T-helper 1 cell treated with Interleukin-12 subunit alpha and Interleukin-12 subunit beta and Interleukin-4 antibody, amounts not matched to agents 30 μg/mL and 1 μg/mL, for 36 hours (primary cell): ENCODE results near the gene RACK1.
"Not testable (repeated sequence)": the region's sequence is repeated elsewhere in the genome, so short reads cannot be mapped to it uniquely, and the experiment has no call there.

Experiments used
- H3K27ac Mint-ChIP-seq: one replicate; pipeline ENCODE4 v1.8.0; 2021; ENCODE audit warnings: mild to moderate bottlenecking, mixed read lengths
- H3K27me3 Mint-ChIP-seq: one replicate; pipeline ENCODE4 v1.8.0; 2021; ENCODE audit warnings: low read depth, mixed read lengths
- H3K36me3 Mint-ChIP-seq: one replicate; pipeline ENCODE4 v1.8.0; 2021; ENCODE audit warnings: low read depth, mixed read lengths
- H3K4me1 Mint-ChIP-seq: one replicate; pipeline ENCODE4 v1.8.0; 2021; ENCODE audit warnings: low read depth, mixed read lengths
- H3K4me3 Mint-ChIP-seq: one replicate; pipeline ENCODE4 v1.8.0; 2021; ENCODE audit warnings: mild to moderate bottlenecking, moderate library complexity, mixed read lengths
- H3K9me3 Mint-ChIP-seq: one replicate; pipeline ENCODE4 v1.8.0; 2021; ENCODE audit warnings: mixed read lengths

The RACK1 gene

DNA sequence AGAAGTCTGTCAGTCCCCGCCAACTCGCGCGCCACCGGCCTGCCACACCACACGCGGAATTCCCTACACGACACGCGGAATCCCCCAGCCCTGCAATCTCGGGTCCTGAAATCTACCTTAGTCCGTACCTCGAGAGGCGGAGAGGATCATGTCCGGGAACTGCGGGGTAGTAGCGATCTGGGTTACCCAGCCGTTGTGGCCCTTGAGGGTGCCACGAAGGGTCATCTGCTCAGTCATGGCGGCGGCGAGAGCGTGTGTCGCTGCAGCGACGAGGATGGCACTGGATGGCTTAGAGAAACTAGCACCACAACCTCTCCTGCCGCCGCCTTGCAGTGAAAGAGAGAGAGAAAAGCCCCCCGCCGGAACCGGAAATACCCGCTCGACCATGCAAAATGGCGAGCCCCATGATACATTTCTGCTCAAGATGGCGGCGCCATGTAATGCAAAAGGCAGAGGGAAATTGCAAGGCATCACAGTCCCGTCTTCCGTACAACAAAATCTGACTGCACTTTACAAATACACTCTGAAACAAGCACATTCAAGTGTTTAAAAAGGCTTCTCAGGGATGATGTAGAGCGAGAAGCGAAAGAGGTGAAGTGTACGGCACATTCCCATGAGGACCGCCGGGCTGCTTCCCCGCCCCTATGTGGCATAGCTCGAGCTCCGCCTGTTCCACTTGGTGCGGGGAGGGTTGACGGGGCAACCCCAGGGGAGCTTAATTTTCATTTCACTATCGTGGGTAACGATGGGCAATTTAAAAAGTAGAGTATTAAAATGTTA is at the start of gene RACK1:
Gene RACK1 (minus strand): TSS at position 343 of the 780 bp plus-strand sequence. CDS start 106 bp downstream, at position 237.
- H3K9me3 Mint-ChIP-seq: no peaks in the 10 kb centered on the region
- no peaks in the 10 kb centered on the region for H3K27me3 Mint-ChIP-seq
- peak within 1 kb of the TSS; percentile 96 for H3K4me3 Mint-ChIP-seq
- H3K36me3 Mint-ChIP-seq: peaks cover 48% of the 10 kb centered on the region
- H3K27ac Mint-ChIP-seq: peak within 1 kb of the TSS; percentile 98
- peaks cover 52% of the 10 kb centered on the region for H3K4me1 Mint-ChIP-seq

DNA sequence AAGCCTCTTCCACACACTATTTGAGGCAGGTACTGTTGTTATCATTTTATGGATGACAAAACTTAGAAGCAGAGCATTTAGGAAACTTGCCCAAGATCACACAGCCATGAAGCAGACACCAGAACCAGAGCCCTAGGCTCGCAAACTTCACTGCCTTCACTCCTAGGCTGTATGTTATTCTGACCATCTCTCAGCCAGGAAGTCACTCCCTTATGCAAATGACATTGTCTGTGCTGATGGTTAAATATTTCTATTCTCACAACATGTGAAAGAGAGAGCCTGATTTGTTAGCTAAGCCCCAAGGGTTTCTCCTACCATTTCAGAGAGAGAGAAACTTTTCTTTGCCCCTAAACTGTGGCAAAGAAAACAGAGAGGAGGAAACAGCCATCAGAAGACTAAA is 43.6 kb upstream of the RACK1 start:
- not testable (repeated sequence) for H3K36me3 Mint-ChIP-seq, H3K27ac Mint-ChIP-seq, H3K4me1 Mint-ChIP-seq, H3K27me3 Mint-ChIP-seq, H3K4me3 Mint-ChIP-seq, H3K9me3 Mint-ChIP-seq

DNA sequence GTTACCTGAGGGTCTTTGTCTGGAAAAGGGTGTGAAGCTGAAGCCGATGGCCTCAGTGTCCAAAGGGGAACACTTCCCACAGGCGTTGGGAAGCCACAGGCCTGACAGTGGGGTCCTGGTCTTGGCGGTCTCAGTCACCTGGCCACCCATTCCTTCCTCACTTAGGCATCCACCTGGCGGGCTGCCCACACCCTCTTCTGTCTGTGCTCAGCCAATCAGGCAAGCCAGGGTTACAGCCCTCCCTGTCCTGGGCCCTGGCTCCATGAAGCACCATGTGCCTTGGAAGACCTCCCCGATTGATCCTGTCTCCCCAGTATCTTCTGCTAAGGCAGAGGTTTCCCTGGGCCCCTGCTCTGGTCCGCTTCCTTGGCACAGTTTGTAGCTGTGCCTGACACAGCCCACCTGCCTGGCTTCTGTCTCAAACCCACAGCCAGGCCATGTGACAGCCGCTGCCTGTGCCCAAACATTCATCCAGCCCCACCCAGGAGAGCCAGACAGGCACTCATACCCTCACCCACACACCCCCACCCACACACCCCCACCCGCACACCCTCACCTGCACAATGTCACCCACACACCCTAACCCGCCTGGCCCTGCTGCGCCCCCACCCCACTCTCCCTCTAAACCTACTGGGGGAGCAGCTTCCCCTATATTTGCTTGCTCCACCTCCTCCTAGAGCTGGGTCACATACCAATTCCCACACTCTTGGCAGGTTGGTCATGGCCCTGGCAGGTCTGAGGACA is 42.4 kb upstream of the RACK1 start:
- H3K27ac Mint-ChIP-seq, H3K9me3 Mint-ChIP-seq, H3K27me3 Mint-ChIP-seq, H3K4me3 Mint-ChIP-seq, H3K4me1 Mint-ChIP-seq, H3K36me3 Mint-ChIP-seq: not testable (repeated sequence)

GRCh38 chr5:181283841-181284755 is 40.4 kb upstream of the RACK1 start:
- not testable (repeated sequence) for H3K9me3 Mint-ChIP-seq, H3K27ac Mint-ChIP-seq, H3K4me1 Mint-ChIP-seq, H3K27me3 Mint-ChIP-seq, H3K36me3 Mint-ChIP-seq, H3K4me3 Mint-ChIP-seq

DNA sequence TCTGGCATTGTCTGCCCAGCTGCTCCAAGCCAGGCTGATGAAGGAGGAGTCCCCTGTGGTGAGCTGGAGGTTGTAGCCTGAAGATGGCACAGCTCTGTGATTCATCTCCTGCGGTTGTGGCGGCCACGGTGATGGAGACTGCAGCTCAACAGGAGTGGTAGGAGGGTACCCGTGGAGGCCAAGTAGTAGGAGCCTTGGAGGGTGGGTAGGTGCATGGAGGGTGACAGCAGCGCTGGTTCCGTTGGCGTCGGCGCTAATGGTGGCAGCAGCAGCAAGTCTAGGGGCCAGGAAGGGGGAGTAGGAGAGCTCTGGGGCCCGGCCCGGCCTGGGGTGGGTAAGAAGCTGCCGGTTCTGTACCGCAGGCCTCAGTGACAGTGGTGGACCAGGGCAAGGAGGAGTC is 39.6 kb upstream of the RACK1 start:
- no peaks in the 10 kb centered on the region for H3K36me3 Mint-ChIP-seq
- H3K4me1 Mint-ChIP-seq: no peaks in the 10 kb centered on the region
- no peaks in the 10 kb centered on the region for H3K9me3 Mint-ChIP-seq
- H3K27me3 Mint-ChIP-seq: peaks cover under 1% of the 10 kb centered on the region
- no peak overlapping the region for H3K27ac Mint-ChIP-seq
- H3K4me3 Mint-ChIP-seq: no peak overlapping the region

DNA sequence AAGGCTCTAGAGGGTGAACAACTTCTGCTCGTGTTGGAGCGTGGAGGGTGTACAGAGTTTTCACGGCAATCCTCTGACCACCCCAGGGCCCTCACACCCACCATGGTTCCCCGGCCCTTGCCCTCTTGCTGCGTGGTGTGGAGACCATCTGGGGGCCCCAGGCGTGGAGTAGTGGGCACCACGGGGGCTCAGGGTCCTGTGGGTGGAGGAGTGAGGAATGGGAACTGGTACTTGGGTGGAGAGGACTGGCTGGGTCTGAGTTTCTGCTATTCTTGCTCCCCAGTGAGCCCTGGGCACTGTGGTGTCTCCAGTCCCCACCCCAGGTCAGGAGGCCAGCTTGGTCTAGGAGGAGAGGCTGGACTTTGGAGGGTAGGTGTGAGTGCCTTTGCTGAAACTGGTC is 39.2 kb upstream of the RACK1 start:
- H3K36me3 Mint-ChIP-seq: no peaks in the 10 kb centered on the region
- no peaks in the 10 kb centered on the region for H3K9me3 Mint-ChIP-seq
- H3K27me3 Mint-ChIP-seq: peaks cover 3% of the 10 kb centered on the region
- H3K4me1 Mint-ChIP-seq: no peaks in the 10 kb centered on the region
- H3K4me3 Mint-ChIP-seq: no peak overlapping the region
- H3K27ac Mint-ChIP-seq: no peak overlapping the region

GRCh38 chr5:181282415-181282814 is 38.7 kb upstream of the RACK1 start:
- H3K4me1 Mint-ChIP-seq, H3K9me3 Mint-ChIP-seq, H3K4me3 Mint-ChIP-seq, H3K27ac Mint-ChIP-seq, H3K27me3 Mint-ChIP-seq, H3K36me3 Mint-ChIP-seq: not testable (repeated sequence)

DNA sequence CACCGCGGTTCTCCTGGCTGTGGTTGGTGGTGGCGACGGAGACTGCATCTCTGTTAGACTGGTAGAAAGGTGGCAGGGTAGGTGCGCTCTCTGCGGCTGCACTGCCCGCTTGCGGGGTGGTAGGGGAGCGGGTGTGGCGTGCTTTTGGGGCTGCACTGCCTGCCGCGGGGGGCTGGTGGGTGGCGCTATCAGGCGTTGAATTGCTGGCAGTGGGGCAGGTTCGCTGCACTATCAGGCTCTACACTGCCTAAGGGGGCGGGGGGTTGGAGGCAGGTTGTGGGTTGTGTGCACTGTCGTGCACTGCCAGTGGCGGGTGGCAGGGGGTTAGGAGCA is 38.2 kb upstream of the RACK1 start:
- Mint-ChIP-seq H3K4me1 (no peaks in the 10 kb centered on the region), H3K27ac (no peak overlapping the region), H3K9me3 (no peaks in the 10 kb centered on the region), H3K27me3 (peaks cover 8% of the 10 kb centered on the region), H3K4me3 (no peak overlapping the region), H3K36me3 (no peaks in the 10 kb centered on the region)

DNA sequence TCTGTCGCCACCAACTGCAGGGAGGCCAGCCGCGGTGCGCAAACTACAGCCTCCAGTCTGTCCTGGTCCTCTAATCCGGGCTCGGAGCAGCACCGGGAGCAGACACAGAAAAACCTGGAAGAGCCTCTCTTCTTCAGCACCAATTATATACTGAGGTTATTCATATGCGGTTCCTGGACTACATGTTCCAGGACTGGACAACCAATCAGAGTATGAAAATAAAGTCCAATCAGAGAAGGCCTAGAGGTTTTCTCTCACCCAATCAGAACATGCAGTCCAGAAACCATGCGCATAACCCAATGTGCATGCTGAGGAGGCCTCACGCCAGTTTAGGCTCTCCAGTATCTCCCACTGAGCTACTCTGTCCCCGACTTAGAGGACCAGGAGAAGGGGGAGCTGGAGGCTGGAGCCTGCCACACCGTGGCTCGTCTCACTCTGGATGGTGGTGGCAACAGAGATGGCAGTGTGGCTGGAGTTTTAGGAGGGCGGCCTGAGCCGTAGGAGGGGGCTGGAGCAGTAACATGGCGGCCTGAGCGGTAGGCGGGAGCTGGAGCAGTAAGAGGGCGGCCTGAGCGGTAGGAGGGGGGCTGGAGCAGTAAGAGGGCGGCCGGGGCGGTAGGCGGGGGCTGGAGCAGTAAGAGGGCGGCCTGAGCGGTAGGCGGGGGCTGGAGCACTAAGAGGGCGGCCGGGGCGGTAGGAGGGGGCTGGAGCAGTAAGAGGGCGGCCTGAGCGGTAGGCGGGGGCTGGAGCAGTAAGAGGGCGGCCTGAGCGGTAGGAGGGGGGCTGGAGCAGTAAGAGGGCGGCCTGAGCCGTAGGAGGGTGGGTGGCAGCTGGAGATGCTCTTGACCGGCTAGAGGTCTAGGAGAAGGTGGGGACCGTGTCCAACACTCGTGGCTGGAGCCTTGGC is 37.6 kb upstream of the RACK1 start:
- Mint-ChIP-seq H3K4me1 (no peaks in the 10 kb centered on the region), H3K36me3 (no peaks in the 10 kb centered on the region), H3K4me3 (no peak overlapping the region), H3K27me3 (peaks cover 12% of the 10 kb centered on the region), H3K27ac (no peak overlapping the region), H3K9me3 (no peaks in the 10 kb centered on the region)

- H3K4me3 Mint-ChIP-seq: no peak overlapping the region
- H3K9me3 Mint-ChIP-seq: no peaks in the 10 kb centered on the region
- H3K4me1 Mint-ChIP-seq: no peaks in the 10 kb centered on the region
- no peak overlapping the region for H3K27ac Mint-ChIP-seq
- no peaks in the 10 kb centered on the region for H3K36me3 Mint-ChIP-seq
- peaks cover 12% of the 10 kb centered on the region for H3K27me3 Mint-ChIP-seq
These were observed 36.6 kb upstream of the RACK1 start for GRCh38 chr5:181280251-181280762.

- H3K27ac Mint-ChIP-seq, H3K4me3 Mint-ChIP-seq, H3K9me3 Mint-ChIP-seq, H3K36me3 Mint-ChIP-seq, H3K4me1 Mint-ChIP-seq: not testable (repeated sequence)
- peaks cover 12% of the 10 kb centered on the region for H3K27me3 Mint-ChIP-seq
These were observed 29.7 kb upstream of the RACK1 start for GRCh38 chr5:181273433-181273744.

DNA sequence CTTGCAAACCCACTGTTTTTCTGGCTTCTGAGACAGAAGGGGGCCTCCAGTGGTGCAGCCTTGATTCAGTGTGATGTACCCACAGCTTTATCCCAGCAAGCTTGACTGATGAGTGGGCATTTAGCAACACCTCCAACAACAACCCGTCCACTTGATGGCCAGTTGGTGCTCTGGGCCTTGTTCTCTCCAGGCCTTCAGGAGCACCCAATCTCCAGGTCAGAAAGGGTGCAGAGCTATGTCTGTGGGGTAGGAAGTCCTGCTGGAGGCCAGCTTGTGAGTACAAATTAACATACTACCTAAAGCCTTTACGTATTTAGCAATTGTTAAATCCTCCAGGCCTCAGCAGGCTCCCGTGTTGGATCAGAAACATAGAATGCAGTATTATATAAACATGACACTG is 27.4 kb upstream of the RACK1 start:
- H3K27ac Mint-ChIP-seq: no peak overlapping the region
- H3K27me3 Mint-ChIP-seq: no peaks in the 10 kb centered on the region
- H3K36me3 Mint-ChIP-seq: no peaks in the 10 kb centered on the region
- H3K4me3 Mint-ChIP-seq: no peak overlapping the region
- H3K4me1 Mint-ChIP-seq: no peaks in the 10 kb centered on the region
- H3K9me3 Mint-ChIP-seq: no peaks in the 10 kb centered on the region

DNA sequence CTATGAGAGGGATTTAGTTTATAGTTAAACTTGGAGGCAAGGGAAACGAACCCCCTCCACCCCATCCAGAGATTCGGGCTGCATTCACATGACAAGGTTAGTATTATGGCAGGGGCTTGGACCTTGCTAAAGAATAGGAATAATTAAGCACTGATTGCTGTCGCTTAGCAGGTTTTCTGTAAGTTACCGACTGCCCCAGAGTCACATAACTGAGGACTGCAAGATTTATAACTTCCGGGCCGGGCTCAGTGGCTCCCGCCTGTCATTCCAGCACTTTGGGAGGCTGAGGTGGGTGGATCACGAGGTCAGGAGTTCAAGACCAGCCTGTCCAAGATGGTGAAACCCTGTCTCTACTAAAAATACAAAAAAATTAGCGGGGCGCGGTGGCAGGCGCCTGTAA is 24.2 kb upstream of the RACK1 start:
- H3K27ac Mint-ChIP-seq, H3K27me3 Mint-ChIP-seq, H3K4me3 Mint-ChIP-seq, H3K4me1 Mint-ChIP-seq, H3K36me3 Mint-ChIP-seq, H3K9me3 Mint-ChIP-seq: not testable (repeated sequence)

GRCh38 chr5:181267291-181267904 is 23.7 kb upstream of the RACK1 start:
- not testable (repeated sequence) for H3K27me3 Mint-ChIP-seq, H3K4me1 Mint-ChIP-seq, H3K4me3 Mint-ChIP-seq, H3K9me3 Mint-ChIP-seq, H3K27ac Mint-ChIP-seq, H3K36me3 Mint-ChIP-seq
